DOHH2 (cell line): ENCODE results near the gene TMEM248.
"Not testable (repeated sequence)": the region's sequence is repeated elsewhere in the genome, so short reads cannot be mapped to it uniquely, and the experiment has no call there.

Source experiments
- EZH2phosphoT487 ChIP-seq: fragments of 200-600 bp; sonication (generic); IDR thresholded peaks from 2 replicates; pipeline ENCODE4 v1.6.1; 2017; ENCODE audit warnings: borderline replicate concordance, mild to moderate bottlenecking, antibody characterized with exemption, low read length, moderate library complexity, mixed read lengths
- TF ChIP-seq, protein P1 (sequence below): fragments of 200-600 bp; sonication (generic); IDR thresholded peaks from one replicate; pipeline ENCODE4 v1.5.1; 2014; ENCODE audit warnings: antibody characterized with exemption, mild to moderate bottlenecking, low read depth, low read length; ENCODE audit not compliant: poor library complexity, severe bottlenecking

DNA sequence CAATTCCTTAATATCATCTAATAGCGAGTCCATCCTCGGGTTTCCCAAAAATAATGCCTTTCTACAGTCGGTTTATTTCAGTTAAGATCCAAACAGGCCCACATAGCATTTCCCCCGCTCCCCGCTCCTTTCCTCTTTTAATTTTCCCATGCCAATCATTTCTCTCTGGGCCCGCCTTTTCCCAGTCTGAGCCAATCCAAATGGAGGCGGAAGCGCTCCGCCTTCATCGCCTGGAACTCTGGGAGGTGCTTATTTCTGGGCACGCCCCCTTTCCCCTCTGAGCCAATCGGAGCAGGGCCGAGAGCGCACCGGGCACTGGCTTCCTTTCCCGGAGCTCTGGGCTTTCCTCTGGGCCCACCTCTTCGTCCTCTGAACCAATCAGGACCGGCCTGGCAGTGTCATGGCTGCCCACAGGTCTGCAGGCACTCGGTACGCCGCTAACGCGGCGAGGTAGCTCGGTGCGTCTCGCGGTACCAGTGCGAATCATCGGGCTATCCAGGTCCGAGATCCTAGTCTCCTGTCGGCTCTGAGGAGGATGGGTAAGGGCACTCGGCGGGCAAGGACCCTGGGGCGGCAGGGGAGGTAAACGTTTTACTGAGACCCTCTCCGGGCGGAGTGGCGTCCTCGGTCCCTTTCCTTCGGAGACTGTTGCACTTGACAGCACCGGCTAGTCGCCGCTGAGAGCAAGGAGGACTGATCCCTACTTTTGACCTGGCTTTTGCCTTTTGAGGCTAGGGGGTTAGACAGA lies 75.6 kb downstream of the TMEM248 start, which contains the start of gene TYW1:
- TF ChIP-seq, protein P1, sequence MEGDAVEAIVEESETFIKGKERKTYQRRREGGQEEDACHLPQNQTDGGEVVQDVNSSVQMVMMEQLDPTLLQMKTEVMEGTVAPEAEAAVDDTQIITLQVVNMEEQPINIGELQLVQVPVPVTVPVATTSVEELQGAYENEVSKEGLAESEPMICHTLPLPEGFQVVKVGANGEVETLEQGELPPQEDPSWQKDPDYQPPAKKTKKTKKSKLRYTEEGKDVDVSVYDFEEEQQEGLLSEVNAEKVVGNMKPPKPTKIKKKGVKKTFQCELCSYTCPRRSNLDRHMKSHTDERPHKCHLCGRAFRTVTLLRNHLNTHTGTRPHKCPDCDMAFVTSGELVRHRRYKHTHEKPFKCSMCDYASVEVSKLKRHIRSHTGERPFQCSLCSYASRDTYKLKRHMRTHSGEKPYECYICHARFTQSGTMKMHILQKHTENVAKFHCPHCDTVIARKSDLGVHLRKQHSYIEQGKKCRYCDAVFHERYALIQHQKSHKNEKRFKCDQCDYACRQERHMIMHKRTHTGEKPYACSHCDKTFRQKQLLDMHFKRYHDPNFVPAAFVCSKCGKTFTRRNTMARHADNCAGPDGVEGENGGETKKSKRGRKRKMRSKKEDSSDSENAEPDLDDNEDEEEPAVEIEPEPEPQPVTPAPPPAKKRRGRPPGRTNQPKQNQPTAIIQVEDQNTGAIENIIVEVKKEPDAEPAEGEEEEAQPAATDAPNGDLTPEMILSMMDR = not testable (repeated sequence)
- TF ChIP-seq EZH2phosphoT487 = not testable (repeated sequence)
